Non-pigmented ciliary epithelial cell (primary cell): Measurements from ENCODE around the gene PDPR.
"Not testable (repeated sequence)": the region's sequence is repeated elsewhere in the genome, so short reads cannot be mapped to it uniquely, and the experiment has no call there.

Experiments
- DNase-seq: peaks from one replicate; pipeline ENCODE4 v3.0.0-alpha.2; 2010; ENCODE audit warnings: low read depth

PDPR gene

GRCh38 chr16:70162041-70162451 lies 47.9 kb downstream of the PDPR start:
- DNase-seq, result peak; percentile 41

GRCh38 chr16:70163596-70163995 lies 49.5 kb downstream of the PDPR start:
- DNase-seq, result no peak

GRCh38 chr16:70166688-70167087 lies 52.6 kb downstream of the PDPR start:
- not testable (repeated sequence) for DNase-seq

- not testable (repeated sequence) for DNase-seq
These were observed 59.2 kb downstream of the PDPR start, which contains the start of gene CLEC18C for GRCh38 chr16:70173212-70173837. Gene CLEC18C (plus strand): TSS chr16:70173787. CDS start chr16:70174279, 492 bp downstream.

GRCh38 chr16:70173916-70174315 lies 59.8 kb downstream of the PDPR start:
- not testable (repeated sequence) for DNase-seq

- not testable (repeated sequence) for DNase-seq
These were observed 60.3 kb downstream of the PDPR start for GRCh38 chr16:70174387-70174932.

GRCh38 chr16:70187858-70188607 lies 73.9 kb downstream of the PDPR start:
- DNase-seq, result not testable (repeated sequence)

GRCh38 chr16:70188608-70188915 lies 74.4 kb downstream of the PDPR start:
- not testable (repeated sequence) for DNase-seq

GRCh38 chr16:70190574-70190973 lies 76.4 kb downstream of the PDPR start:
- DNase-seq, result not testable (repeated sequence)

- DNase-seq, result not testable (repeated sequence)
These were observed 82.7 kb downstream of the PDPR start for GRCh38 chr16:70196683-70197300.

GRCh38 chr16:70197611-70198010 lies 83.5 kb downstream of the PDPR start:
- DNase-seq, result not testable (repeated sequence)

- DNase-seq, result not testable (repeated sequence)
These were observed 84.1 kb downstream of the PDPR start for GRCh38 chr16:70198230-70198629.

GRCh38 chr16:70198666-70199065 lies 84.5 kb downstream of the PDPR start:
- DNase-seq, result not testable (repeated sequence)

GRCh38 chr16:70199170-70199569 lies 85.0 kb downstream of the PDPR start:
- DNase-seq, result not testable (repeated sequence)

GRCh38 chr16:70200063-70200462 lies 85.9 kb downstream of the PDPR start:
- DNase-seq, result not testable (repeated sequence)

GRCh38 chr16:70203508-70203907 lies 89.4 kb downstream of the PDPR start:
- DNase-seq, result not testable (repeated sequence)

GRCh38 chr16:70204010-70204409 lies 89.9 kb downstream of the PDPR start:
- not testable (repeated sequence) for DNase-seq

GRCh38 chr16:70204668-70205405 lies 90.7 kb downstream of the PDPR start:
- DNase-seq, result not testable (repeated sequence)

GRCh38 chr16:70206382-70206781 lies 92.2 kb downstream of the PDPR start:
- not testable (repeated sequence) for DNase-seq
